Stimulated activated effector memory CD8-positive, alpha-beta T cell treated with anti-CD3 and anti-CD28 coated beads, Interleukin-12 subunit alpha, Interleukin-12 subunit beta, amount 100 ng/mL, for 72 hours (primary cell): ENCODE data around the gene BDKRB2.

Experiments
- ATAC-seq: fragments of 150-1000 bp; cut with Tn5 transposase; 2 replicates; pipeline ENCODE4 v1.10.0; 2021
- DNase-seq, 2 donors: peaks; one replicate each; pipeline ENCODE4 v3.0.0; 2021 to 2022; ENCODE audit warnings: low spot score in 2 of 2
- H3K27ac Mint-ChIP-seq: one replicate; pipeline ENCODE4 v1.8.0; 2022; ENCODE audit warnings: mild to moderate bottlenecking, mixed read lengths
- H3K36me3 Mint-ChIP-seq: one replicate; pipeline ENCODE4 v1.8.0; 2022; ENCODE audit warnings: mild to moderate bottlenecking, mixed read lengths
- H3K4me1 Mint-ChIP-seq: one replicate; pipeline ENCODE4 v1.8.0; 2022; ENCODE audit warnings: mixed read lengths
- H3K4me3 Mint-ChIP-seq: one replicate; pipeline ENCODE4 v1.8.0; 2022; ENCODE audit warnings: mild to moderate bottlenecking, mixed read lengths
- H3K9me3 Mint-ChIP-seq: one replicate; pipeline ENCODE4 v1.8.0; 2022; ENCODE audit warnings: mixed read lengths

Gene BDKRB2

GRCh38 chr14:96257900-96258299 is 53.3 kb downstream of the BDKRB2 start:
- H3K9me3 Mint-ChIP-seq, result no peaks in the 10 kb centered on the region
- no peak overlapping the region for H3K27ac Mint-ChIP-seq
- no peaks in the 10 kb centered on the region for H3K4me1 Mint-ChIP-seq
- H3K4me3 Mint-ChIP-seq, result no peak overlapping the region
- DNase-seq (no peak), ATAC-seq (no peak)
- H3K36me3 Mint-ChIP-seq, result no peaks in the 10 kb centered on the region

DNA sequence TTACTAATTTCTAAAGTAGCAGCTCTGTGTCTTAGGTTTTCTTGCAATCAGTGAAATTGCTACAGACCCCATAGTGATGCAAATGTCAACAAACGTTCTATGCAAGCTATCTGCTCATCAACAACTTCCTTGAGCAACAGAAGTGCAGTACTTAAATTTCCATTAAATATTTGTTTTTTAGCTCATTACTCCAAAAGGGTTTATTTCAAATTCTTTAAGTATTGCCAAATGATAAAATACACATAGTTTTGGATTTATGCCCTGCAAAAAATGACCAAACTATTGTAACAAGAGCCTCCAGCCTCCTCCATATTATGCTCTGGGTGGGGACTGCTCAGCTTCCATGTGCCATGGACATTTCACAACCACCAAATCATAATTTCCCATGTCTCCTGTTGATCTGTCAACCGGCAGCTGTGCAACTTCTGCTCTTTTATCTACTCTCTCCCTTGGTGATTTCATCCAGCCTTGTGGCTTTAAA is 55.7 kb downstream of the BDKRB2 start:
- DNase-seq (no peak), ATAC-seq (no peak)
- Mint-ChIP-seq H3K27ac (no peak overlapping the region), H3K4me1 (no peaks in the 10 kb centered on the region), H3K4me3 (no peak overlapping the region), H3K9me3 (no peaks in the 10 kb centered on the region), H3K36me3 (no peaks in the 10 kb centered on the region)

DNA sequence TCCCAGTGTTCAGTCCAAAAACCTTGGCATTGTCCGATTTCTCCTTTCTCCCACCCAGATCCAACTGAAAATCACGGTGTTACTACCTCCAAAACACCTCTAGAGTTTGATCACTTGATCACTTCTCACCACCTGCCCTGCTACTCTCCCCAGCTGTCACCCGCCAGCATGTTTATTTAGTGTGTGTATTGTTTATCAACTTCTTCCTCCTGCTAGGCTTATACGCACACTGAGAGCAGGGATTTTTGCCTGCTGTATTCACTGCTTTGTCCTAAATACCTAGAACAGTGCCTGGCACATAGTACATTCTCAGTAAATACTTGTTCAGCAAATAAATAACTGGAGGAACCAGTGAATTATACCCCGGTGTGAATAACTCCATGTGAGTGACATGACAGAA is 56.4 kb downstream of the BDKRB2 start:
- no peaks in the 10 kb centered on the region for H3K36me3 Mint-ChIP-seq
- no peak overlapping the region for H3K27ac Mint-ChIP-seq
- H3K4me3 Mint-ChIP-seq, result no peak overlapping the region
- no peak for ATAC-seq
- H3K9me3 Mint-ChIP-seq, result no peaks in the 10 kb centered on the region
- DNase-seq, result no peak
- no peaks in the 10 kb centered on the region for H3K4me1 Mint-ChIP-seq

- DNase-seq, result no peak
- no peak overlapping the region for H3K4me3 Mint-ChIP-seq
- H3K27ac Mint-ChIP-seq, result no peak overlapping the region
- ATAC-seq, result no peak
- H3K4me1 Mint-ChIP-seq, result no peaks in the 10 kb centered on the region
- H3K9me3 Mint-ChIP-seq, result no peaks in the 10 kb centered on the region
- no peaks in the 10 kb centered on the region for H3K36me3 Mint-ChIP-seq
These were observed 57.4 kb downstream of the BDKRB2 start for GRCh38 chr14:96261772-96262655.

DNA sequence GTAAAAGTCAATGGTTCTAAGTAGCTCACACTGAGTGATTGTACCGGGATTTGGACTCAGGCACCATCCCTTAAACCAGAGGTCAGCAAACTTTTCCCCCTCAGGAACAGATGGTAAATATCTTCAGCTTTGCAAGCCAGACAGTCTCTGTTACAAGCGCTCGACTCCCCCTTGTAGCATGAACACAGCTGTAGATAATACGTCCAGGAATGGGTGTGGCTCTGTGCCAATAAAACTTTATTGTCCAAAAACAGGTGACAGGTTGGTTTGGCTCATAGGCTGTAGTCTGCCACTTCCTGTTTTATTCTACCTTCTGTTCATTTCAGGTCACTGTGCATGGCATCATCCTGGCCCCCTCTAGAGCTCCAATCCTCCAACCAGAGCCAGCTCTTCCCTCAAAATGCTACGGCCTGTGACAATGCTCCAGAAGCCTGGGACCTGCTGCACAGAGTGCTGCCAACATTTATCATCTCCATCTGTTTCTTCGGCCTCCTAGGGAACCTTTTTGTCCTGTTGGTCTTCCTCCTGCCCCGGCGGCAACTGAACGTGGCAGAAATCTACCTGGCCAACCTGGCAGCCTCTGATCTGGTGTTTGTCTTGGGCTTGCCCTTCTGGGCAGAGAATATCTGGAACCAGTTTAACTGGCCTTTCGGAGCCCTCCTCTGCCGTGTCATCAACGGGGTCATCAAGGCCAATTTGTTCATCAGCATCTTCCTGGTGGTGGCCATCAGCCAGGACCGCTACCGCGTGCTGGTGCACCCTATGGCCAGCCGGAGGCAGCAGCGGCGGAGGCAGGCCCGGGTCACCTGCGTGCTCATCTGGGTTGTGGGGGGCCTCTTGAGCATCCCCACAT is 58.9 kb downstream of the BDKRB2 start:
- Mint-ChIP-seq H3K4me3 (no peak overlapping the region), H3K36me3 (no peaks in the 10 kb centered on the region), H3K4me1 (no peaks in the 10 kb centered on the region), H3K9me3 (no peaks in the 10 kb centered on the region), H3K27ac (no peak overlapping the region)
- ATAC-seq, result no peak
- no peak for DNase-seq

GRCh38 chr14:96264200-96264553 is 59.5 kb downstream of the BDKRB2 start:
- Mint-ChIP-seq H3K36me3 (no peaks in the 10 kb centered on the region), H3K27ac (no peak overlapping the region), H3K9me3 (no peaks in the 10 kb centered on the region), H3K4me1 (no peaks in the 10 kb centered on the region), H3K4me3 (no peak overlapping the region)
- no peak for DNase-seq
- no peak for ATAC-seq

DNA sequence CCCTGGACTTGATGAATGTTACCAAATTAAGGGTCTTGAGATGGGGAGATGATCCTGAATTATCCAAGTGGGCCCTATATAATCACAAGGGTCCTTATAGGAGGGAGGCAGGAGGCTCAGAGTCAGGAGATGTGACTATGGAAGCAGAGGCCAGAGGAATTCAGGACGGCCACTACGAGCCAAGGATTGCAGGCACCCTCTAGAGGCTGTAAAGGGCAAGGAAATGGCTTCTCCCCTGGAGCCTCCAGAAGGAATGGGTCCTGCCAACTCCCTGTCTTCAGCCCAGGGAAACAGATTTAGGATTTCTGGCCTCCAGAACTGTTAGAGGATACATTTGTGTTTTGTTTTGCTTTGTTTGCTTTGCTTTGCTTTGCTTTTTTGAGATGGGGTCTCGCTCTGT is 60.2 kb downstream of the BDKRB2 start:
- H3K4me1 Mint-ChIP-seq, result no peaks in the 10 kb centered on the region
- H3K4me3 Mint-ChIP-seq, result no peak overlapping the region
- no peak overlapping the region for H3K27ac Mint-ChIP-seq
- H3K36me3 Mint-ChIP-seq, result no peaks in the 10 kb centered on the region
- H3K9me3 Mint-ChIP-seq, result no peaks in the 10 kb centered on the region
- DNase-seq (no peak), ATAC-seq (no peak)

GRCh38 chr14:96265383-96266095 is 60.9 kb downstream of the BDKRB2 start:
- no peaks in the 10 kb centered on the region for H3K4me1 Mint-ChIP-seq
- no peaks in the 10 kb centered on the region for H3K9me3 Mint-ChIP-seq
- H3K36me3 Mint-ChIP-seq, result no peaks in the 10 kb centered on the region
- ATAC-seq (no peak), DNase-seq (no peak)
- no peak overlapping the region for H3K27ac Mint-ChIP-seq
- no peak overlapping the region for H3K4me3 Mint-ChIP-seq

DNA sequence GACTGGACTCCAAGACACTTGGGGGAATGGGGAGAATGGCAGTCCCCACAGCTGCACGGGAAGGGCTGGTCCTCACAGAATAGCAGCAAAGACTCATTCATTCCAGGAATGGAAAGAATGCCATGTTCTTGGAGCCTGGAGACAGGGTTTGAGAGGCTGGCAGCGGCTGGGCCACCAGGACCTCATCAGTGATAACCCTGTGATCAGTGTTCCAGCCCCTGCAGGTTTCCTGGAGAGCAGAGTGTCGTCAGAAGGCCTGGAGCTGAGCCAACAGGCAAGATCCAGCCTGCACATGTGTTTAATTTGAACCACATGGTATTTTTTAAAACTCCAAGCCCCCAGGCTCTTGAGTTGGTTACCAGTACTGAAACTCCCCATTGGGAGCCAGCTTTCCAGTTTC is 62.7 kb downstream of the BDKRB2 start:
- Mint-ChIP-seq H3K4me3 (no peak overlapping the region), H3K4me1 (no peaks in the 10 kb centered on the region), H3K9me3 (no peaks in the 10 kb centered on the region), H3K27ac (no peak overlapping the region), H3K36me3 (no peaks in the 10 kb centered on the region)
- DNase-seq (no peak), ATAC-seq (no peak)

DNA sequence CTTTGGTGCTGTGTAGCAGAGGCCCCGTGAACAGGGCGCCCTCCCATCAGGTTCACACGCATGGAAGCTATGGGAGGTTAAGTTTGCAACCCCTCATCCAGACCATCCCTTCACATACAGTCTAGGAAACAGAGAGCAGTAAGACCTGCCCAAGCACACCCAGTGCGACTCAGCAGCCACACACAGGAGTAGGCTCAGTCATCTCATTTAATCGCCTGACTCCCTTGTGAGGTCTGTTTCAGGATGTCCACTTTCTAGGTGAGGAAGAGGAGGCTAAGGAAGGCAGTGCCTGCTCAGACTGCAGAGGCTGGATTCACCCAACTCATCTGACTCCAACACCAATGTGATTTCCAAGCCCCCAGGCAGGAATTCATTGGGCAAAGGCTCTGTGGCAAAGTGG is 63.3 kb downstream of the BDKRB2 start:
- Mint-ChIP-seq H3K27ac (no peak overlapping the region), H3K9me3 (no peaks in the 10 kb centered on the region)
- DNase-seq, result no peak

GRCh38 chr14:96268431-96269358 is 64.1 kb downstream of the BDKRB2 start:
- DNase-seq (no peak), ATAC-seq (no peak)
- H3K36me3 Mint-ChIP-seq, result no peaks in the 10 kb centered on the region
- H3K4me3 Mint-ChIP-seq, result no peak overlapping the region
- no peaks in the 10 kb centered on the region for H3K9me3 Mint-ChIP-seq
- H3K27ac Mint-ChIP-seq, result no peak overlapping the region
- no peaks in the 10 kb centered on the region for H3K4me1 Mint-ChIP-seq

More for the DNA sequence above, 63.3 kb downstream of the BDKRB2 start:
- no peaks in the 10 kb centered on the region for H3K4me1 Mint-ChIP-seq
- ATAC-seq, result no peak
- no peak overlapping the region for H3K4me3 Mint-ChIP-seq
- no peaks in the 10 kb centered on the region for H3K36me3 Mint-ChIP-seq

- no peak overlapping the region for H3K27ac Mint-ChIP-seq
These were observed 64.7 kb downstream of the BDKRB2 start for GRCh38 chr14:96269359-96269710.

GRCh38 chr14:96270565-96271420 is 66.2 kb downstream of the BDKRB2 start:
- Mint-ChIP-seq H3K4me1 (no peaks in the 10 kb centered on the region), H3K27ac (no peak overlapping the region), H3K4me3 (no peak overlapping the region), H3K9me3 (no peaks in the 10 kb centered on the region), H3K36me3 (no peaks in the 10 kb centered on the region)
- no peak for DNase-seq
- no peak for ATAC-seq

More at GRCh38 chr14:96269359-96269710, 64.7 kb downstream of the BDKRB2 start:
- H3K9me3 Mint-ChIP-seq, result no peaks in the 10 kb centered on the region
- no peak overlapping the region for H3K4me3 Mint-ChIP-seq
- no peaks in the 10 kb centered on the region for H3K36me3 Mint-ChIP-seq
- DNase-seq (no peak), ATAC-seq (no peak)
- H3K4me1 Mint-ChIP-seq, result no peaks in the 10 kb centered on the region

DNA sequence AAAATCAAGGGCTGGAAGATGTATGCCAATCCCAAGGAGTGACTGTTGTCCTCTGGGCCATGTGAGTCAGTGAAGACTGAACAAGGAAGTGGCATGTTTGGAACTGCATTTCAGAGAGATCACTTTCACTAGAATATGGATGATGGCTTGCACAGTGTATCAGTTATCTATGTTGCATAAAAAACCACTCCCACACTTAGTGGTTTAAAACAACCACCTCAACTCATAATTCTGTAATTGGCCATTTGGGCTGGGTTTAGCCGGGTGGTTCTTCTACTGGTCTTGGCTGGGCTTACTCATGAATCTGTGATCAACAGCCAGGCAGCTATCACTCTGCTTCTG is 66.8 kb downstream of the BDKRB2 start:
- no peaks in the 10 kb centered on the region for H3K9me3 Mint-ChIP-seq
- DNase-seq (no peak), ATAC-seq (no peak)
- H3K27ac Mint-ChIP-seq, result no peak overlapping the region
- H3K4me3 Mint-ChIP-seq, result no peak overlapping the region
- H3K36me3 Mint-ChIP-seq, result no peaks in the 10 kb centered on the region
- no peaks in the 10 kb centered on the region for H3K4me1 Mint-ChIP-seq
